ENCODE data around the gene CDH9.
"Not testable (repeated sequence)": the region's sequence is repeated elsewhere in the genome, so short reads cannot be mapped to it uniquely, and the experiment has no call there.

Gene CDH9

GRCh38 chr5:26894719-26895263 lies 143.6 kb downstream of the CDH9 start:
- H3K4me3 ChIP-seq (ENCODE audit: low read length): no peak overlapping the region
- no peak for TF ChIP-seq ZNF274 (IDR thresholded peaks at IDR 0.05; ENCODE audit: low read depth, low read length)

GRCh38 chr5:26893078-26893477 lies 145.3 kb downstream of the CDH9 start:
- TF ChIP-seq ZNF274 (IDR thresholded peaks at IDR 0.05; ENCODE audit: low read depth, low read length): no peak
- no peak overlapping the region for H3K4me3 ChIP-seq (ENCODE audit: low read length)

GRCh38 chr5:26889815-26890214 lies 148.6 kb downstream of the CDH9 start:
- TF ChIP-seq ZNF274 (IDR thresholded peaks at IDR 0.05; ENCODE audit: low read depth, low read length): no peak
- H3K4me3 ChIP-seq (ENCODE audit: low read length): no peak overlapping the region

GRCh38 chr5:26884481-26884880 lies 153.9 kb downstream of the CDH9 start:
- TF ChIP-seq ZNF274 (IDR thresholded peaks at IDR 0.05; ENCODE audit: low read depth, low read length): no peak
- no peak overlapping the region for H3K4me3 ChIP-seq (ENCODE audit: low read length)

- TF ChIP-seq ZNF274 (IDR thresholded peaks at IDR 0.05; ENCODE audit: low read depth, low read length): no peak
- no peak overlapping the region for H3K4me3 ChIP-seq (ENCODE audit: low read length)
Observed at GRCh38 chr5:26883375-26883774, 155.0 kb downstream of the CDH9 start.

- H3K4me3 ChIP-seq (ENCODE audit: low read length): no peak overlapping the region
- no peak for TF ChIP-seq ZNF274 (IDR thresholded peaks at IDR 0.05; ENCODE audit: low read depth, low read length)
Observed at GRCh38 chr5:26881901-26882300, 156.5 kb downstream of the CDH9 start.

GRCh38 chr5:26877154-26877553 lies 161.2 kb downstream of the CDH9 start:
- H3K4me3 ChIP-seq (ENCODE audit: low read length): no peak overlapping the region
- no peak for TF ChIP-seq ZNF274 (IDR thresholded peaks at IDR 0.05; ENCODE audit: low read depth, low read length)

GRCh38 chr5:26872337-26872736 lies 166.0 kb downstream of the CDH9 start:
- no peak for TF ChIP-seq ZNF274 (IDR thresholded peaks at IDR 0.05; ENCODE audit: low read depth, low read length)
- H3K4me3 ChIP-seq (ENCODE audit: low read length): no peak overlapping the region

GRCh38 chr5:26869781-26870180 lies 168.6 kb downstream of the CDH9 start:
- no peak overlapping the region for H3K4me3 ChIP-seq (ENCODE audit: low read length)
- TF ChIP-seq ZNF274 (IDR thresholded peaks at IDR 0.05; ENCODE audit: low read depth, low read length): no peak

- no peak for TF ChIP-seq ZNF274 (IDR thresholded peaks at IDR 0.05; ENCODE audit: low read depth, low read length)
- H3K4me3 ChIP-seq (ENCODE audit: low read length): no peak overlapping the region
Observed at GRCh38 chr5:26868504-26868903, 169.9 kb downstream of the CDH9 start.

- TF ChIP-seq ZNF274 (IDR thresholded peaks at IDR 0.05; ENCODE audit: low read depth, low read length): no peak
Observed at GRCh38 chr5:26864061-26864460, 174.3 kb downstream of the CDH9 start.

GRCh38 chr5:26856238-26856637 lies 182.1 kb downstream of the CDH9 start:
- no peak overlapping the region for H3K4me3 ChIP-seq (ENCODE audit: low read length)

More at GRCh38 chr5:26864061-26864460, 174.3 kb downstream of the CDH9 start:
- H3K4me3 ChIP-seq (ENCODE audit: low read length): no peak overlapping the region

GRCh38 chr5:26852450-26852849 lies 185.9 kb downstream of the CDH9 start:
- not testable (repeated sequence) for H3K4me3 ChIP-seq (ENCODE audit: low read length)

More at GRCh38 chr5:26856238-26856637, 182.1 kb downstream of the CDH9 start:
- TF ChIP-seq ZNF274 (IDR thresholded peaks at IDR 0.05; ENCODE audit: low read depth, low read length): no peak

GRCh38 chr5:26847041-26847736 lies 191.2 kb downstream of the CDH9 start:
- H3K4me3 ChIP-seq (ENCODE audit: low read length): no peak overlapping the region

GRCh38 chr5:26843677-26844076 lies 194.7 kb downstream of the CDH9 start:
- no peak for TF ChIP-seq ZNF274 (IDR thresholded peaks at IDR 0.05; ENCODE audit: low read depth, low read length)
- H3K4me3 ChIP-seq (ENCODE audit: low read length): no peak overlapping the region

More at GRCh38 chr5:26847041-26847736, 191.2 kb downstream of the CDH9 start:
- no peak for TF ChIP-seq ZNF274 (IDR thresholded peaks at IDR 0.05; ENCODE audit: low read depth, low read length)

GRCh38 chr5:26833596-26833995 lies 204.8 kb downstream of the CDH9 start:
- no peak for TF ChIP-seq ZNF274 (IDR thresholded peaks at IDR 0.05; ENCODE audit: low read depth, low read length)
- H3K4me3 ChIP-seq (ENCODE audit: low read length): no peak overlapping the region

All from GM08714 (cell line).